H1 (cell line): ENCODE data around the gene OPCML. TPM values are rescaled to one million over a fixed set of nuclear protein-coding genes. Genes with fewer than 3 reads are reported as not detected.

Experiments used
- ASH2L ChIP-seq: fragments of 200-600, 300-600 bp; sonication (generic); IDR thresholded peaks from one replicate; pipeline ENCODE4 v1.7.1; 2017; ENCODE audit warnings: low read length
- BRCA1 ChIP-seq: IDR thresholded peaks from 2 replicates; pipeline ENCODE4 v1.6.1; 2012; ENCODE audit warnings: low read depth, low read length, improper control_type of control experiment
- CHD7 ChIP-seq: fragments of 300-600 bp; sonication (generic); IDR thresholded peaks from 2 replicates; pipeline ENCODE4 v1.7.1; 2012; ENCODE audit warnings: low read length, moderate library complexity, mild to moderate bottlenecking, inconsistent platforms; ENCODE audit not compliant: insufficient replicate concordance
- RBBP5 ChIP-seq: IDR thresholded peaks from 2 replicates; pipeline ENCODE4 v1.7.1; 2012; ENCODE audit warnings: low read depth, mild to moderate bottlenecking, inconsistent platforms, low read length, moderate library complexity, borderline replicate concordance
- TAF1 ChIP-seq: IDR thresholded peaks from 2 replicates; pipeline ENCODE4 v1.6.1; 2011; ENCODE audit warnings: mild to moderate bottlenecking, low read depth, low read length
- polyA plus RNA-seq, 7 experiments: library from polyadenylated mRNA; depleted of rRNA in 3 of 7; stranded (reverse) in 5 of 7; unstranded in 2 of 7; fragments of >200 nt in 5 of 7; fragments of 200-250 nt in 2 of 7; gene quantifications; 1 replicate in 5 of 7; 2 replicates in 1 of 7; 4 replicates in 1 of 7; pipeline versions ENCODE4 v1.2.1 to v1.2.3, GENCODE V29; 2011 to 2013; ENCODE audit warnings: missing spikeins in 2 of 7, mixed read lengths in 2 of 7
- total RNA-seq: library from RNA; stranded (reverse); fragmentation: NEBNext Ultra II Directional; extraction: Animal tissue kit (Norgen Biotek cat#: 25700); gene quantifications from 2 replicates; pipeline ENCODE4 v1.2.1, GENCODE V29; 2021

Gene OPCML
- total and polyA plus RNA-seq, 2 of the 8 experiments (the other 6 are each of a cell fraction or from before 2014, with no cell fraction given), result 2.3 to 3.1 TPM

- TF ChIP-seq CHD7, result no peak
- no peak for TF ChIP-seq TAF1
- no peak for TF ChIP-seq RBBP5
- no peak for TF ChIP-seq BRCA1
- no peak for TF ChIP-seq ASH2L
Observed at GRCh38 chr11:132459736-132460135, 1072.6 kb downstream of the OPCML start (continued).
